VCaP (cell line): ENCODE measurements around the gene COL6A1.
A peak's percentile ranks its signal among the peaks of the same experiment; 100 is the strongest.
"Not testable (repeated sequence)": the region's sequence is repeated elsewhere in the genome, so short reads cannot be mapped to it uniquely, and the experiment has no call there.

ENCODE experiments used
- H3K27ac ChIP-seq: fragments of 450-650 bp; 2 replicates; pipeline ENCODE4 v1.5.1; 2017
- CTCF ChIP-seq: fragments of 450-650 bp; conservative IDR thresholded peaks from 2 replicates; pipeline ENCODE4 v1.5.1; 2017; ENCODE audit warnings: mild to moderate bottlenecking, moderate library complexity

Gene COL6A1

GRCh38 chr21:45975020-45975666, 6.4 kb upstream of the COL6A1 start:
- no peak overlapping the region for H3K27ac ChIP-seq
- TF ChIP-seq CTCF, result no peak

- not testable (repeated sequence) for H3K27ac ChIP-seq
These were observed 5.7 kb upstream of the COL6A1 start for GRCh38 chr21:45975667-45976409.

- no peak for TF ChIP-seq CTCF
- no peak overlapping the region for H3K27ac ChIP-seq
These were observed 4.8 kb upstream of the COL6A1 start for GRCh38 chr21:45976701-45977311.

- no peak overlapping the region for H3K27ac ChIP-seq
- TF ChIP-seq CTCF, result no peak
These were observed 4.2 kb upstream of the COL6A1 start for GRCh38 chr21:45977396-45977795.

- no peak overlapping the region for H3K27ac ChIP-seq
- TF ChIP-seq CTCF, result no peak
These were observed 2.4 kb upstream of the COL6A1 start for GRCh38 chr21:45979141-45979631.

- no peak overlapping the region for H3K27ac ChIP-seq
- no peak for TF ChIP-seq CTCF
These were observed 1.9 kb upstream of the COL6A1 start for GRCh38 chr21:45979651-45980050.

- TF ChIP-seq CTCF, result no peak
- no peak overlapping the region for H3K27ac ChIP-seq
These were observed 1.3 kb upstream of the COL6A1 start for GRCh38 chr21:45980271-45980670.

- H3K27ac ChIP-seq, result peak overlapping the region; percentile 57
These were observed 873 bp upstream of the COL6A1 start for GRCh38 chr21:45980697-45981096.

More at GRCh38 chr21:45980697-45981096, 873 bp upstream of the COL6A1 start:
- TF ChIP-seq CTCF, result no peak
